Activated naive CD4-positive, alpha-beta T cell treated with anti-CD3 and anti-CD28 coated beads, Interleukin-2, amount 50 U/mL, for 72 hours (primary cell): Measurements from ENCODE around the gene ADGRB2. TPM values are rescaled to one million over a fixed set of nuclear protein-coding genes. Genes with fewer than 3 reads are reported as not detected.
A peak's percentile ranks its signal among the peaks of the same experiment; 100 is the strongest.

Source experiments
- ATAC-seq, 2 donors: fragments of 150-1000 bp; cut with Tn5 transposase; 2 replicates each; pipeline ENCODE4 v1.10.0; 2021; ENCODE audit warnings: mild to moderate bottlenecking in 2 of 2, moderate library complexity in 2 of 2
- DNase-seq, 2 donors: peaks; one replicate each; pipeline ENCODE4 v3.0.0; 2021 to 2022; ENCODE audit warnings: low spot score in 2 of 2
- H3K27ac Mint-ChIP-seq, 2 donors: one replicate each; pipeline ENCODE4 v1.8.0; 2022; ENCODE audit warnings: mild to moderate bottlenecking in 2 of 2, mixed read lengths in 2 of 2
- H3K36me3 Mint-ChIP-seq, 2 donors: one replicate each; pipeline ENCODE4 v1.8.0; 2022; ENCODE audit warnings: mixed read lengths in 2 of 2
- H3K9me3 Mint-ChIP-seq, 2 donors: one replicate each; pipeline ENCODE4 v1.8.0; 2022; ENCODE audit warnings: mixed read lengths in 2 of 2
- total RNA-seq, 2 donors: library from RNA; stranded (reverse); gene quantifications; one replicate each; pipeline ENCODE4 v1.2.3, GENCODE V29; 2022

The ADGRB2 gene
- total RNA-seq, 2 donors from 2014 or later, result 0.49 to 1.1 TPM

- ATAC-seq, result peak; percentile 97 to 98
- no peaks in the 10 kb centered on the region for H3K9me3 Mint-ChIP-seq
- peak; percentile 38 to 52 for DNase-seq
- no peaks in the 10 kb centered on the region for H3K36me3 Mint-ChIP-seq
- peak overlapping the region in 1 of 2 donors; percentile 57 for H3K27ac Mint-ChIP-seq
These were observed 34.5 kb upstream of the ADGRB2 start for GRCh38 chr1:31798433-31799195.

GRCh38 chr1:31798086-31798432 is 33.9 kb upstream of the ADGRB2 start:
- no peaks in the 10 kb centered on the region for H3K36me3 Mint-ChIP-seq
- no peaks in the 10 kb centered on the region for H3K9me3 Mint-ChIP-seq
- peak overlapping the region in 1 of 2 donors; percentile 57 for H3K27ac Mint-ChIP-seq
- ATAC-seq (no peak), DNase-seq (no peak)

- no peak for ATAC-seq
- H3K36me3 Mint-ChIP-seq, result no peaks in the 10 kb centered on the region
These were observed 33.1 kb upstream of the ADGRB2 start for GRCh38 chr1:31797216-31797615.

GRCh38 chr1:31796707-31797106 is 32.6 kb upstream of the ADGRB2 start:
- ATAC-seq (no peak), DNase-seq (peak in 1 of 2 donors; percentile 35)
- H3K27ac Mint-ChIP-seq, result no peak overlapping the region
- no peaks in the 10 kb centered on the region for H3K9me3 Mint-ChIP-seq
- H3K36me3 Mint-ChIP-seq, result no peaks in the 10 kb centered on the region

More at GRCh38 chr1:31797216-31797615, 33.1 kb upstream of the ADGRB2 start:
- Mint-ChIP-seq H3K27ac (no peak overlapping the region), H3K9me3 (no peaks in the 10 kb centered on the region)
- DNase-seq, result peak in 1 of 2 donors; percentile 47

- DNase-seq, result peak in 1 of 2 donors; percentile 47
- ATAC-seq, result no peak
- no peak overlapping the region for H3K27ac Mint-ChIP-seq
- no peaks in the 10 kb centered on the region for H3K9me3 Mint-ChIP-seq
- no peaks in the 10 kb centered on the region for H3K36me3 Mint-ChIP-seq
These were observed 31.9 kb upstream of the ADGRB2 start for GRCh38 chr1:31795801-31796621.

DNA sequence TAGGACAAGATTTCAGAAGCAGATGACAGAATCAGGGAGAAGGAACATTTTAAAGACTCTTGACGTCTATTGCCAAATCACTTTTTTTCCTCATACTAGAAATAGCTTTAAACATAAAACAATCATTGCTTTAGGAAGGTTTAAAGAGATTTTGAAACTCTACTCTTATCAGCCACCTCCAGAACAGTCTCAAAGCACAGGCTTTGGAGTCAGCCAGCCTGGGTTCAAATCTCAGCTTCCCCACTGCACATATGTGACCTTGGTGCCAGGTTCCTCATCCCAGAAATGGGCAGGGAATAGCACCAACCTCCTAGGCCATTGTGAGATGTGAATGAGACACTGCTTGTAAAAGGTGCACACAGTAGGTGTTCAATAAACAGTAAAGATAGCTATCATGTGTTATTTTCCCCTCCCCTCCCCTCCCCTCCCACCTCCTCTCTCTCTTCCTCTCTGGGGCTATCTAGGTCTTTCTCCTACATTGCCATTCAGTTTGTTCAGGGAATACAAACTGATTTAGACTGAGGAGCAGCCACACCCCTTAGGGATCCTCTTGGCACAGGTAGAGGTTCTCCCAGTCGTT is 31.0 kb upstream of the ADGRB2 start:
- DNase-seq (no peak), ATAC-seq (no peak)
- H3K27ac Mint-ChIP-seq, result no peak overlapping the region
- H3K9me3 Mint-ChIP-seq, result no peaks in the 10 kb centered on the region
- no peaks in the 10 kb centered on the region for H3K36me3 Mint-ChIP-seq

DNA sequence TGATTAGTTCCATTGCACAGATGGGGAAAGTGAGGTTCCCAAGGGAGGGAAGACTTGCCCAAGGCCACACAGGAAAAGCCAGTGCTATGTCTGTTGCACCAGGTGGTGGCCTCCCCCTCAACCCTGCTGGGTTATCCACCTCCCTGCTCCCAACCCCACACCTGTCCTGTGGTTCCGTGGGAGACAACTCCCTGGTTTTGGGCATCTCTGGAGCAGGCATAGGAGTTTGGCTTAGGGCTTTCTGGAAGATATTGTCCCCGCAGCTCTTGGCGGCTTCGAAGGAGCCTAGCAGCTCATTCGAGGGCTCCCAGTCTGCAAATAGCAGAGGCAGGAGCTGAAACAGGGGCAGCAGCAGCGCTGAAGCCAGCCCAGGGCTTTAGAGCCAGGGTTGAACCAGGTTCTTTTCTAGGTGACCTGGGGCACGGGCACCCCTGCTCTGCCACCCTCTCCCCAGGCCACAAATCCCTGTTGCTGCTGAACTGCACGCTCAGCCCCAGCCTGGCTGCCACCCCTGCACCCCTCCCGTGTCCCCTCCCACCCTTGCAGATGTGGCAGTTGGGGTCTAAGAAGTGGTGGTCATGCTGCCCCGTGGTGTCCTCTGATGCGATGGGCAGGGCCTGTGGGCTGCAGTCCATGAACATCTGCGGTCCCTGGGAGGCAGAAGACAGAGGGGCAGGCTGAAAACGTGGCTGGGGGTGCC is 29.6 kb upstream of the ADGRB2 start:
- no peak overlapping the region for H3K27ac Mint-ChIP-seq
- DNase-seq (peak in 1 of 2 donors; percentile 31), ATAC-seq (no peak)
- no peaks in the 10 kb centered on the region for H3K36me3 Mint-ChIP-seq
- H3K9me3 Mint-ChIP-seq, result no peaks in the 10 kb centered on the region

DNA sequence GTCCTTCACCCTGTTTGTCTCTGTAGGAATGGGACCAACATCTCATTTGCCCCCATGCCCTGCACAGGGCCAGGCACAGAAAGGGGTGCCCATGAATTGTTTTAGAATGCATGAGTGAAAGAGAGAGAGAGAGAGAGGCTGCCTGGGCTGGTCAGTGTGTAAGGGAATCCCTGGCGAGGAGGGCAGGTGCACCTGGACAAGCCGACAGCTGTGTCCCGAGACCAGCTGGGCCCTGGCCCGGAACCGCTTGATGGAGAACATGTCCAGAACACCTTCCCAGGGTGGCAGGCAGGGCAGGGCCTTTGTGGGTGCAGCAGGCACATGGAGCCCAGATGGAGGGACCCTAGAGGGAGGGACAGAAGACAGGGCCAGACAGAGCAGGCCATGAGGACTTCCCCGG is 28.9 kb upstream of the ADGRB2 start:
- peak in 1 of 2 donors; percentile 51 for DNase-seq
- Mint-ChIP-seq H3K36me3 (no peaks in the 10 kb centered on the region), H3K27ac (no peak overlapping the region), H3K9me3 (no peaks in the 10 kb centered on the region)
- ATAC-seq, result no peak

GRCh38 chr1:31792541-31792940 is 28.4 kb upstream of the ADGRB2 start:
- Mint-ChIP-seq H3K27ac (no peak overlapping the region), H3K9me3 (no peaks in the 10 kb centered on the region), H3K36me3 (no peaks in the 10 kb centered on the region)
- no peak for ATAC-seq
- peak in 1 of 2 donors; percentile 38 for DNase-seq

DNA sequence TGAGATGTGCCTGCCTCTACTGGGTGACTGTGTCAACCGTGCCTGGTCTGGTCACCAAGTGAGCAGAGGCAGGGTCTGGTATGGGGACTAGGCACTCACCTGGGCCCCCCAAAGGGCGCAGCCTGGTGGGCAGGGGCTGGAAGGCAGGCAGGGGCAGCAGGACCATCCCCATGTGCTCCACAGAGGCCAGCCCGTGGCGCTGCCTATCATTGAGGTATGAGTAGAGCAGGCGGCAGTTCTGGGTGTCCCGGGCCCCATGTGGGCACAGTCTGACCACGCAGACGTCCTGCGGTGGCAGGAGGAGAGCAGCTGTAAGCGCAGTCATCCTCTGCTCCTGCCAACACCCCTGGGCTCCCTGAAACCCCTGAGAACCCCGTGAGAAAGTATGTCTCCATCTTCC is 28.0 kb upstream of the ADGRB2 start:
- Mint-ChIP-seq H3K27ac (no peak overlapping the region), H3K36me3 (no peaks in the 10 kb centered on the region), H3K9me3 (no peaks in the 10 kb centered on the region)
- ATAC-seq (no peak), DNase-seq (peak in 1 of 2 donors; percentile 54)

GRCh38 chr1:31791131-31791858 is 27.2 kb upstream of the ADGRB2 start:
- ATAC-seq (no peak), DNase-seq (peak in 1 of 2 donors; percentile 53)
- H3K36me3 Mint-ChIP-seq, result no peaks in the 10 kb centered on the region
- peak overlapping the region in 1 of 2 donors; percentile 55 for H3K27ac Mint-ChIP-seq
- no peaks in the 10 kb centered on the region for H3K9me3 Mint-ChIP-seq

GRCh38 chr1:31790641-31791091 is 26.5 kb upstream of the ADGRB2 start:
- H3K36me3 Mint-ChIP-seq, result no peaks in the 10 kb centered on the region

GRCh38 chr1:31790140-31790539 is 26.0 kb upstream of the ADGRB2 start:
- peak overlapping the region; percentile 4 to 9 for H3K27ac Mint-ChIP-seq
- peak in 1 of 2 donors; percentile 48 for DNase-seq
- no peaks in the 10 kb centered on the region for H3K9me3 Mint-ChIP-seq
- no peaks in the 10 kb centered on the region for H3K36me3 Mint-ChIP-seq
- no peak for ATAC-seq

More at GRCh38 chr1:31790641-31791091, 26.5 kb upstream of the ADGRB2 start:
- DNase-seq (peak in 1 of 2 donors; percentile 54), ATAC-seq (no peak)
- Mint-ChIP-seq H3K9me3 (no peaks in the 10 kb centered on the region), H3K27ac (peak overlapping the region in 1 of 2 donors; percentile 55)

DNA sequence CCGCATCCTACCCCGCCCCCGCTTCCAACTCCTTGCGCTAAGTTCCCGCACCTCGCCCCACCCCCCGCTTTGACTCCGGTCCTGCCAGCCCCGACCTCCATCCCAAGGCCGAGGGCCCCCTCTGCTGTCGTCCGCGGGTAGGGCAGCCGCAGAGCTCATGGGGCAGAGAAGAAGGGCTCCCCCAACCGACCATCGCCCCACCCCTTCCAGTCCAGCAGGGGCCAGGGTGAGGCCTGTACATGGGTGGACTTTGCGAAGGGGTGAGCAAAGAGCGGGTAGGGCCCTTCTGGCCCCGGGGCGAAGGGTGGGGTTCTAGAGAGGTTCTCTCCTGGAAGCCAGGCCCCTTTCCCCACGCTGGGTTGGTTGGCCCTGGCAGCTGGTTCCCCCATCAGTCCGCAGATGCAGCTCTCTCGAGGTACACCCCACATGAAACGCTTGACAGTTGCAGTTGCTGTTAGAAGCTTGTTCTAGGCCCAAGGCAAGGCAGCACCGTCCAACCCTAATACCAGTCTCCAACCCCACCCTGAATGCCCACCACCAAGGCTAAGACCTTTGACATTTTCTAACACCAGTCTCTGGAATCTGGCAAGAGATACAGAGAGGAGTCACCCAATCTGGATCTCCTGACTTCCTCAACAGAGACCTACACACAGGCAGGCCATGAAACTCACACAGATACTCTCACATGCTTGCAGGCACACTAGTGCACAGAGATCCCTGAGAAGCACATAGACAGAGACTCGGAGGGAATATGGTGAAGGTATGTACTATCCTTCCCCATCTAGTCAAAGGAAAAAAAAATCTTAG is 25.3 kb upstream of the ADGRB2 start:
- H3K27ac Mint-ChIP-seq, result peak overlapping the region in 1 of 2 donors; percentile 16
- no peaks in the 10 kb centered on the region for H3K36me3 Mint-ChIP-seq
- no peaks in the 10 kb centered on the region for H3K9me3 Mint-ChIP-seq
- DNase-seq (peak; percentile 88 to 100), ATAC-seq (peak; percentile 78 to 82)

- Mint-ChIP-seq H3K36me3 (no peaks in the 10 kb centered on the region), H3K27ac (peak overlapping the region in 1 of 2 donors; percentile 78), H3K9me3 (no peaks in the 10 kb centered on the region)
- peak; percentile 33 to 66 for ATAC-seq
- no peak for DNase-seq
These were observed 24.7 kb upstream of the ADGRB2 start for GRCh38 chr1:31788825-31789256.
